WTC11 (cell line): ENCODE data around the gene ASTN2. TPM values are rescaled to one million over a fixed set of nuclear protein-coding genes. Genes with fewer than 3 reads are reported as not detected.

Experiments
- ATAC-seq: fragments of 200-7000 bp; cut with Tn5 transposase; 2 replicates; pipeline ENCODE4 v1.10.0; 2021; ENCODE audit warnings: mild to moderate bottlenecking, moderate library complexity
- CTCF ChIA-PET: fragments of 300-600 bp; sonication (Branson Sonifier 250); formaldehyde crosslinking; loops from one replicate; lab custom pipeline; 2021; ENCODE audit warnings: antibody characterized with exemption; lab: Charles Lee
- POLR2A ChIA-PET: fragments of 350-600 bp; sonication (Branson Sonifier 250); formaldehyde crosslinking; loops from one replicate; lab custom pipeline; 2021; ENCODE audit warnings: antibody characterized with exemption; lab: Charles Lee
- DNase-seq: peaks from one replicate; pipeline ENCODE4 v3.0.0; 2021; ENCODE audit warnings: low spot score
- H3K27ac Mint-ChIP-seq: 2 replicates; pipeline ENCODE4 v1.8.0; 2021; ENCODE audit warnings: mixed read lengths
- H3K27me3 Mint-ChIP-seq: 2 replicates; pipeline ENCODE4 v1.8.0; 2021; ENCODE audit warnings: low read depth, mild to moderate bottlenecking, moderate library complexity, mixed read lengths
- H3K36me3 Mint-ChIP-seq: 2 replicates; pipeline ENCODE4 v1.8.0; 2021; ENCODE audit warnings: mixed read lengths
- H3K4me1 Mint-ChIP-seq: 2 replicates; pipeline ENCODE4 v1.8.0; 2022; ENCODE audit warnings: mixed read lengths
- H3K4me3 Mint-ChIP-seq: 2 replicates; pipeline ENCODE4 v1.8.0; 2021; ENCODE audit warnings: mild to moderate bottlenecking, moderate library complexity, mixed read lengths
- H3K9me3 Mint-ChIP-seq: 2 replicates; pipeline ENCODE4 v1.8.0; 2021; ENCODE audit warnings: mixed read lengths
- ATF1 ChIP-seq: sonication (generic); formaldehyde crosslinking; IDR thresholded peaks from 2 replicates; pipeline ENCODE4 v1.8.1; 2023; ENCODE audit warnings: mild to moderate bottlenecking, moderate library complexity, missing genetic modification reagents
- ATF6 ChIP-seq: sonication (generic); formaldehyde crosslinking; IDR thresholded peaks from 2 replicates; pipeline ENCODE4 v1.8.1; 2023; ENCODE audit warnings: mild to moderate bottlenecking, missing genetic modification reagents
- CDX4 ChIP-seq: fragments of 250-450 bp; sonication (Bioruptor Pico); IDR thresholded peaks from 2 replicates; pipeline ENCODE4 v1.9.0; 2021; ENCODE audit warnings: moderate library complexity, mild to moderate bottlenecking, inconsistent platforms, borderline replicate concordance
- EMX1 ChIP-seq: fragments of 250-450 bp; sonication (Bioruptor Pico); IDR thresholded peaks from 2 replicates; pipeline ENCODE4 v1.8.0; 2021; ENCODE audit warnings: mild to moderate bottlenecking
- ESRRA ChIP-seq: sonication (generic); formaldehyde crosslinking; IDR thresholded peaks from 2 replicates; pipeline ENCODE4 v1.8.1; 2022; ENCODE audit warnings: mild to moderate bottlenecking, missing genetic modification reagents, borderline replicate concordance
- HMGXB4 ChIP-seq: sonication (generic); formaldehyde crosslinking; IDR thresholded peaks from 2 replicates; pipeline ENCODE4 v1.8.1; 2023; ENCODE audit warnings: mild to moderate bottlenecking, moderate library complexity, missing genetic modification reagents
- JAZF1 ChIP-seq: fragments of 250-450 bp; sonication (Bioruptor Pico); IDR thresholded peaks from 2 replicates; pipeline ENCODE4 v1.9.0; 2021; ENCODE audit warnings: moderate library complexity, mild to moderate bottlenecking, inconsistent platforms
- MLX ChIP-seq: sonication (generic); formaldehyde crosslinking; IDR thresholded peaks from 2 replicates; pipeline ENCODE4 v1.8.1; 2023; ENCODE audit warnings: mild to moderate bottlenecking, missing genetic modification reagents, moderate library complexity
- NFE2L1 ChIP-seq: sonication (generic); formaldehyde crosslinking; IDR thresholded peaks from 2 replicates; pipeline ENCODE4 v1.8.1; 2023; ENCODE audit warnings: missing genetic modification reagents
- NR1H2 ChIP-seq: sonication (generic); formaldehyde crosslinking; IDR thresholded peaks from 2 replicates; pipeline ENCODE4 v1.9.0; 2021; ENCODE audit warnings: mild to moderate bottlenecking, moderate library complexity, missing genetic modification reagents
- TEAD1 ChIP-seq: sonication (generic); formaldehyde crosslinking; IDR thresholded peaks from 2 replicates; pipeline ENCODE4 v1.8.0; 2022; ENCODE audit warnings: mild to moderate bottlenecking, missing genetic modification reagents
- TP53 ChIP-seq: sonication (generic); formaldehyde crosslinking; IDR thresholded peaks from 2 replicates; pipeline ENCODE4 v1.8.1; 2023; ENCODE audit warnings: mild to moderate bottlenecking, missing genetic modification reagents
- ZMAT4 ChIP-seq: fragments of 250-450 bp; sonication (Bioruptor Pico); IDR thresholded peaks from 2 replicates; pipeline ENCODE4 v1.9.0; 2021; ENCODE audit warnings: mild to moderate bottlenecking
- ZNF121 ChIP-seq: sonication (generic); formaldehyde crosslinking; IDR thresholded peaks from 2 replicates; pipeline ENCODE4 v1.8.0; 2023; ENCODE audit warnings: missing genetic modification reagents
- ZNF219 ChIP-seq: sonication (generic); formaldehyde crosslinking; IDR thresholded peaks from 2 replicates; pipeline ENCODE4 v1.8.0; 2023; ENCODE audit warnings: missing genetic modification reagents, mild to moderate bottlenecking, borderline replicate concordance
- ZNF396 ChIP-seq: fragments of 250-450 bp; sonication (Bioruptor Pico); IDR thresholded peaks from 2 replicates; pipeline ENCODE4 v1.8.0; 2021; ENCODE audit warnings: mild to moderate bottlenecking, moderate library complexity, borderline replicate concordance
- total RNA-seq: library from RNA; stranded (reverse); gene quantifications from 3 replicates; pipeline ENCODE4 v1.2.3, GENCODE V29; 2021
- TF ChIP-seq, protein P1 (sequence below): fragments of 250-450 bp; sonication (Bioruptor Pico); IDR thresholded peaks from 2 replicates; pipeline ENCODE4 v1.9.0; 2021; ENCODE audit warnings: mild to moderate bottlenecking
- TF ChIP-seq, protein P2 (sequence below): sonication (generic); formaldehyde crosslinking; IDR thresholded peaks from 2 replicates; pipeline ENCODE4 v1.8.1; 2022; ENCODE audit warnings: mild to moderate bottlenecking, moderate library complexity, missing genetic modification reagents
- TF ChIP-seq, protein P3 (sequence below): sonication (generic); formaldehyde crosslinking; IDR thresholded peaks from 2 replicates; pipeline ENCODE4 v1.8.1; 2023; ENCODE audit warnings: mild to moderate bottlenecking, missing genetic modification reagents

Gene ASTN2
- total RNA-seq, 1 experiment from 2014 or later, result 16.2 TPM

DNA sequence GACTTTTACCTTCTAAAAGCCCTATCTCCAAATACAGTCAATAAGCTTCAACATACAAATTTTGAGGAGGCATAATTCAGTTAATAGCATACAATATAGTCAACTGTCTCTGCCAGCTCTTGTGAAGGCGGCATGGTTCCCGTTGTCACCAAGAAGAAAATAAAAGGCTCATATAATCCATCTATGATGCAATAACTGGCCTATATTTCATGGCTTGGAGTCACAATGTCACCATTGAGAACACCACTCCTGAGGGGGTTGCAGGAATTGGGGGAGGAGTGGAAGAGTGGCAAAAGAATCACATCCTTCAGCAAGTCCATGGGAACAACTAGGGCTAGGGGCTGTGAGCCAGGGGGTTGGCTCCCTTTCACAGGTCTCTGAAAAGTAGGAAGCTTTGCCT is 16.0 kb upstream of the ASTN2 start (continued):
- TF ChIP-seq, protein P1, sequence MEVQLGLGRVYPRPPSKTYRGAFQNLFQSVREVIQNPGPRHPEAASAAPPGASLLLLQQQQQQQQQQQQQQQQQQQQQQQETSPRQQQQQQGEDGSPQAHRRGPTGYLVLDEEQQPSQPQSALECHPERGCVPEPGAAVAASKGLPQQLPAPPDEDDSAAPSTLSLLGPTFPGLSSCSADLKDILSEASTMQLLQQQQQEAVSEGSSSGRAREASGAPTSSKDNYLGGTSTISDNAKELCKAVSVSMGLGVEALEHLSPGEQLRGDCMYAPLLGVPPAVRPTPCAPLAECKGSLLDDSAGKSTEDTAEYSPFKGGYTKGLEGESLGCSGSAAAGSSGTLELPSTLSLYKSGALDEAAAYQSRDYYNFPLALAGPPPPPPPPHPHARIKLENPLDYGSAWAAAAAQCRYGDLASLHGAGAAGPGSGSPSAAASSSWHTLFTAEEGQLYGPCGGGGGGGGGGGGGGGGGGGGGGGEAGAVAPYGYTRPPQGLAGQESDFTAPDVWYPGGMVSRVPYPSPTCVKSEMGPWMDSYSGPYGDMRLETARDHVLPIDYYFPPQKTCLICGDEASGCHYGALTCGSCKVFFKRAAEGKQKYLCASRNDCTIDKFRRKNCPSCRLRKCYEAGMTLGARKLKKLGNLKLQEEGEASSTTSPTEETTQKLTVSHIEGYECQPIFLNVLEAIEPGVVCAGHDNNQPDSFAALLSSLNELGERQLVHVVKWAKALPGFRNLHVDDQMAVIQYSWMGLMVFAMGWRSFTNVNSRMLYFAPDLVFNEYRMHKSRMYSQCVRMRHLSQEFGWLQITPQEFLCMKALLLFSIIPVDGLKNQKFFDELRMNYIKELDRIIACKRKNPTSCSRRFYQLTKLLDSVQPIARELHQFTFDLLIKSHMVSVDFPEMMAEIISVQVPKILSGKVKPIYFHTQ (CRISPR knock-in tag), result no peak
- no peak for TF ChIP-seq HMGXB4 (CRISPR knock-in tag)
- no peak for TF ChIP-seq MLX (CRISPR knock-in tag)

DNA sequence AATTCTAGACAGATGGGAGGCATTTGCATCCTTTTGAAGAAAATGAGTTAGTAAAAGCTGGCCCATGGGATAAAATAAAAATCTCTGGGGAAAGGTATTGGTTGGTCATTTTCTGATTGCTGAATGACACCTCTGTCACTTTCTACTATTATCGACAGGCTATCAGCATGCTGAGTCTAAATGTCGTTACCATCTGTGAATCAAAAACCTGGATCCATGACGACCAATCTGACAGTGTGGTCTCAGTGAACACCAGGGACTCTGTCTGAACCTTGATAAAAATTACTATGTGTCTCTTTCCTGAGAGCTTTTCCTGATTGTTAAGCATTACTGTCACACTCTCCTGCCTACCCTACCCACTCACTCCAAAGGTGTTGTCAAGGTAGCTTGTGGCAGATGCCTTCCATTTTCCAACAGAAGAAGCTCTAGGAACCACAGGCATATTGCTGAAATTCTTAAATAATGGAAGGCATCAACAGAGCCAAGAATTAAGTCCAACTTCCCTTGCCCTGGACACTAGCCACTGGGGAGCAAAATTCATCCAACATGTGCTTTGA is 12.6 kb upstream of the ASTN2 start:
- Mint-ChIP-seq H3K4me3 (no peak overlapping the region), H3K27ac (no peak overlapping the region), H3K36me3 (no peaks in the 10 kb centered on the region), H3K4me1 (peaks cover 7% of the 10 kb centered on the region; the same call in 1 of the 2 replicates), H3K27me3 (peaks cover 9% of the 10 kb centered on the region; the same call in 1 of the 2 replicates)
- POLR2A ChIA-PET, result interaction anchor here (0.5 kb wide), 1 partner anchor 303 kb away, joined by 3 read pairs; no protein-coding TSS in a partner anchor
- no peak for ATAC-seq
- CTCF ChIA-PET, result interaction anchor here (0.5 to 1.6 kb wide), 5 partner anchors 11 to 740 kb away, joined by 3 to 5 read pairs (median 4); partner anchors contain the start of gene TRIM32
- no peak for TF ChIP-seq ZNF219 (CRISPR knock-in tag)
- no peak for TF ChIP-seq TEAD1 (CRISPR knock-in tag)
- no peak for TF ChIP-seq NR1H2
- TF ChIP-seq ATF1 (CRISPR knock-in tag), result no peak
- TF ChIP-seq JAZF1 (CRISPR knock-in tag), result no peak
- TF ChIP-seq EMX1, result no peak
- no peak for TF ChIP-seq ESRRA (CRISPR knock-in tag)
- TF ChIP-seq, protein P2, sequence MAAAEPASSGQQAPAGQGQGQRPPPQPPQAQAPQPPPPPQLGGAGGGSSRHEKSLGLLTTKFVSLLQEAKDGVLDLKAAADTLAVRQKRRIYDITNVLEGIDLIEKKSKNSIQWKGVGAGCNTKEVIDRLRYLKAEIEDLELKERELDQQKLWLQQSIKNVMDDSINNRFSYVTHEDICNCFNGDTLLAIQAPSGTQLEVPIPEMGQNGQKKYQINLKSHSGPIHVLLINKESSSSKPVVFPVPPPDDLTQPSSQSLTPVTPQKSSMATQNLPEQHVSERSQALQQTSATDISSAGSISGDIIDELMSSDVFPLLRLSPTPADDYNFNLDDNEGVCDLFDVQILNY (CRISPR knock-in tag), result no peak
- TF ChIP-seq, protein P3, sequence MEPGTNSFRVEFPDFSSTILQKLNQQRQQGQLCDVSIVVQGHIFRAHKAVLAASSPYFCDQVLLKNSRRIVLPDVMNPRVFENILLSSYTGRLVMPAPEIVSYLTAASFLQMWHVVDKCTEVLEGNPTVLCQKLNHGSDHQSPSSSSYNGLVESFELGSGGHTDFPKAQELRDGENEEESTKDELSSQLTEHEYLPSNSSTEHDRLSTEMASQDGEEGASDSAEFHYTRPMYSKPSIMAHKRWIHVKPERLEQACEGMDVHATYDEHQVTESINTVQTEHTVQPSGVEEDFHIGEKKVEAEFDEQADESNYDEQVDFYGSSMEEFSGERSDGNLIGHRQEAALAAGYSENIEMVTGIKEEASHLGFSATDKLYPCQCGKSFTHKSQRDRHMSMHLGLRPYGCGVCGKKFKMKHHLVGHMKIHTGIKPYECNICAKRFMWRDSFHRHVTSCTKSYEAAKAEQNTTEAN, result no peak
- no peak for TF ChIP-seq TP53
- TF ChIP-seq, all 79 proteins: peak for 0
- H3K9me3 Mint-ChIP-seq, result no peaks in the 10 kb centered on the region
- no peak for DNase-seq

DNA sequence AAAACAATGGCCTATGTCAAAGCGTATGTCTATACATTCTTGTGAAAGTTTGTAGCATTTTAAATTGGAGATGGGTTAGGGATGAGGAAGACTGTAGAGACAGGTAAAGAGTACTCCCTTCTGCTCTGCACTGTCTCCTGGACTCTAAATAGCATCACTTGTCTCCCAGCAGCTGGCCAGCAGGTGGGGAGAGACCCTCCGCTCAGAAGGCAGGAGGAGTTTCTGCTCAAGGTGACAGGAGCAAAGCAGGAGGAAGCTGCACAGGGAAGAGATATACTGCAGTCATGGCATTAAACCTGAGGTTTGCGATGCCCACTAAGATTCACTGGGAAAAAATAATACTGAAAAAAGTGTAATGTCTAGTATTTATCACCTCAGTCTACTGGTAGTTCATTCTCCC is 10.7 kb upstream of the ASTN2 start:
- no peak overlapping the region for H3K4me3 Mint-ChIP-seq
- TF ChIP-seq TP53 (no peak), ZNF121 (no peak), ZNF396 (CRISPR knock-in tag) (no peak), CDX4 (CRISPR knock-in tag) (no peak), JAZF1 (CRISPR knock-in tag) (no peak), ZMAT4 (CRISPR knock-in tag) (no peak), ZNF219 (CRISPR knock-in tag) (no peak), NFE2L1 (CRISPR knock-in tag) (no peak), ATF6 (no peak)

More for the DNA sequence above, 10.7 kb upstream of the ASTN2 start:
- ChIA-PET POLR2A (no interaction called here), CTCF (interaction anchor here (0.6 to 1.1 kb wide), 6 partner anchors 9 to 40 kb away, joined by 3 to 4 read pairs (median 3); no protein-coding TSS in a partner anchor)
- ATAC-seq (peak; percentile 78), DNase-seq (no peak)
- Mint-ChIP-seq H3K27ac (no peak overlapping the region), H3K9me3 (no peaks in the 10 kb centered on the region), H3K36me3 (no peaks in the 10 kb centered on the region), H3K27me3 (peaks cover 9% of the 10 kb centered on the region; the same call in 1 of the 2 replicates), H3K4me1 (peaks cover 7% of the 10 kb centered on the region; the same call in 1 of the 2 replicates)
